GM19193 (cell line): Measurements from ENCODE around the gene PPP1R27.

Experiments
- POLR2A ChIP-seq: IDR thresholded peaks from 4 replicates; pipeline ENCODE4 v1.6.1; 2011; ENCODE audit not compliant: insufficient read depth, insufficient read length; ENCODE audit errors: extremely low read depth

PPP1R27 gene

GRCh38 chr17:81865733-81866439 is 31.0 kb upstream of the PPP1R27 start:
- peak; percentile 44 for TF ChIP-seq POLR2A

- no peak for TF ChIP-seq POLR2A
Measured at GRCh38 chr17:81865358-81865732, 30.5 kb upstream of the PPP1R27 start.

- peak; percentile 9 for TF ChIP-seq POLR2A
Measured at GRCh38 chr17:81863833-81864768, 29.3 kb upstream of the PPP1R27 start.

- TF ChIP-seq POLR2A, result no peak
Measured at GRCh38 chr17:81863123-81863675, 28.3 kb upstream of the PPP1R27 start.

- TF ChIP-seq POLR2A, result peak; percentile 85
Measured at GRCh38 chr17:81860756-81861568, 26.1 kb upstream of the PPP1R27 start.

- peak; percentile 96 for TF ChIP-seq POLR2A
Measured at GRCh38 chr17:81859906-81860755, 25.3 kb upstream of the PPP1R27 start, which contains the start of gene P4HB. Gene P4HB, minus strand, starts transcription at chr17:81860535. Its CDS starts 64 bp downstream, at chr17:81860471.

GRCh38 chr17:81858967-81859905 is 24.4 kb upstream of the PPP1R27 start:
- TF ChIP-seq POLR2A, result no peak

- TF ChIP-seq POLR2A, result no peak
Measured at GRCh38 chr17:81858170-81858966, 23.5 kb upstream of the PPP1R27 start.

- peak; percentile 26 for TF ChIP-seq POLR2A
Measured at GRCh38 chr17:81854974-81855774, 20.3 kb upstream of the PPP1R27 start.

- TF ChIP-seq POLR2A, result no peak
Measured at GRCh38 chr17:81852237-81852636, 17.4 kb upstream of the PPP1R27 start.

- TF ChIP-seq POLR2A, result no peak
Measured at GRCh38 chr17:81851423-81851822, 16.6 kb upstream of the PPP1R27 start.
